ENCODE data around the gene PI16.

PI16 gene

GRCh38 chr6:36924131-36924530 lies 30.4 kb upstream of the PI16 start:
- TF ChIP-seq FOXP2 (optimal IDR thresholded peaks at IDR 0.05; ENCODE audit: borderline replicate concordance, extremely low read depth, extremely low read length, insufficient read depth) (no peak), REST (IDR thresholded peaks at IDR 0.05; ENCODE audit: insufficient read depth in 1 of 2, low read depth in 2 of 2, low read length in 2 of 2) (no peak), TAF1 (IDR thresholded peaks at IDR 0.05; ENCODE audit: borderline replicate concordance, insufficient read depth, low read length) (no peak)

- TF ChIP-seq POLR2AphosphoS5 (IDR thresholded peaks at IDR 0.05; ENCODE audit: low read depth, low read length) (no peak), TAF1 (IDR thresholded peaks at IDR 0.05; ENCODE audit: borderline replicate concordance, insufficient read depth, low read length) (no peak), FOXP2 (optimal IDR thresholded peaks at IDR 0.05; ENCODE audit: borderline replicate concordance, extremely low read depth, extremely low read length, insufficient read depth) (no peak)
Observed at GRCh38 chr6:36924778-36925374, 29.7 kb upstream of the PI16 start.

GRCh38 chr6:36925809-36926208 lies 28.7 kb upstream of the PI16 start:
- TF ChIP-seq SIN3A (IDR thresholded peaks at IDR 0.05; ENCODE audit: borderline replicate concordance, insufficient read depth, low read length) (no peak), REST (IDR thresholded peaks at IDR 0.05; ENCODE audit: insufficient read depth in 1 of 2, low read depth in 2 of 2, low read length in 2 of 2) (no peak), TAF1 (IDR thresholded peaks at IDR 0.05; ENCODE audit: borderline replicate concordance, insufficient read depth, low read length) (no peak), FOXP2 (optimal IDR thresholded peaks at IDR 0.05; ENCODE audit: borderline replicate concordance, extremely low read depth, extremely low read length, insufficient read depth) (no peak)

GRCh38 chr6:36926708-36927513 lies 27.6 kb upstream of the PI16 start:
- TF ChIP-seq FOXP2 (optimal IDR thresholded peaks at IDR 0.05; ENCODE audit: borderline replicate concordance, extremely low read depth, extremely low read length, insufficient read depth) (no peak), REST (IDR thresholded peaks at IDR 0.05; ENCODE audit: insufficient read depth in 1 of 2, low read depth in 2 of 2, low read length in 2 of 2) (no peak), TAF1 (IDR thresholded peaks at IDR 0.05; ENCODE audit: borderline replicate concordance, insufficient read depth, low read length) (no peak), POLR2AphosphoS5 (IDR thresholded peaks at IDR 0.05; ENCODE audit: low read depth, low read length) (no peak), SIN3A (IDR thresholded peaks at IDR 0.05; ENCODE audit: borderline replicate concordance, insufficient read depth, low read length) (no peak)

GRCh38 chr6:36927691-36928546 lies 26.6 kb upstream of the PI16 start:
- TF ChIP-seq REST (IDR thresholded peaks at IDR 0.05; ENCODE audit: insufficient read depth in 1 of 2, low read depth in 2 of 2, low read length in 2 of 2): no peak
- TF ChIP-seq TAF1 (IDR thresholded peaks at IDR 0.05; ENCODE audit: borderline replicate concordance, insufficient read depth, low read length): no peak
- TF ChIP-seq SIN3A (IDR thresholded peaks at IDR 0.05; ENCODE audit: borderline replicate concordance, insufficient read depth, low read length): no peak
- TF ChIP-seq FOXP2 (optimal IDR thresholded peaks at IDR 0.05; ENCODE audit: borderline replicate concordance, extremely low read depth, extremely low read length, insufficient read depth): no peak
- no peak for TF ChIP-seq POLR2AphosphoS5 (IDR thresholded peaks at IDR 0.05; ENCODE audit: low read depth, low read length)
